Hepatocyte (in vitro differentiated cells): ENCODE data around the gene MBOAT2. TPM values are rescaled to one million over a fixed set of nuclear protein-coding genes. Genes with fewer than 3 reads are reported as not detected.

Experiments
- DNase-seq: peaks from one replicate; pipeline ENCODE4 v3.0.0-alpha.2; 2016; ENCODE audit warnings: low spot score
- H2AFZ ChIP-seq: fragments of 200-600 bp; sonication (generic); 2 replicates; pipeline ENCODE4 v1.6.0; 2016; ENCODE audit warnings: antibody characterized with exemption, mild to moderate bottlenecking
- H3K27ac ChIP-seq: fragments of 200-600 bp; sonication (generic); 2 replicates; pipeline ENCODE4 v1.5.1; 2016; ENCODE audit warnings: mild to moderate bottlenecking
- H3K27me3 ChIP-seq: fragments of 200-600 bp; sonication (generic); 2 replicates; pipeline ENCODE4 v1.6.1; 2016
- H3K36me3 ChIP-seq: fragments of 200-600 bp; sonication (generic); replicated peaks from 2 replicates; pipeline ENCODE4 v1.5.1; 2016; ENCODE audit warnings: low read depth; ENCODE audit not compliant: insufficient read depth
- H3K4me1 ChIP-seq: fragments of 200-600 bp; sonication (generic); 2 replicates; pipeline ENCODE4 v1.5.1; 2016; ENCODE audit warnings: mild to moderate bottlenecking, moderate library complexity; ENCODE audit not compliant: insufficient read depth
- H3K4me2 ChIP-seq: fragments of 200-600 bp; sonication (generic); 2 replicates; pipeline ENCODE4 v1.6.0; 2016
- H3K4me3 ChIP-seq: fragments of 200-600 bp; sonication (generic); 2 replicates; pipeline ENCODE4 v1.5.1; 2016; ENCODE audit warnings: mild to moderate bottlenecking
- H3K79me2 ChIP-seq: fragments of 200-600 bp; sonication (generic); 2 replicates; pipeline ENCODE4 v1.6.0; 2017; ENCODE audit warnings: mild to moderate bottlenecking
- H3K9me2 ChIP-seq: fragments of 200-600 bp; sonication (generic); replicated peaks from 2 replicates; pipeline ENCODE4 v1.6.0; 2017; ENCODE audit warnings: mild to moderate bottlenecking; ENCODE audit not compliant: insufficient read depth
- H3K9me3 ChIP-seq: fragments of 200-600 bp; sonication (generic); 2 replicates; pipeline ENCODE4 v1.5.1; 2016; ENCODE audit warnings: low read depth, mild to moderate bottlenecking
- H4K20me1 ChIP-seq: fragments of 200-600 bp; sonication (generic); 2 replicates; pipeline ENCODE4 v1.6.0; 2016; ENCODE audit warnings: mild to moderate bottlenecking; ENCODE audit not compliant: insufficient read depth, poor library complexity, severe bottlenecking
- CTCF ChIP-seq: fragments of 200-600 bp; sonication (generic); IDR thresholded peaks from 2 replicates; pipeline ENCODE4 v1.5.1; 2016; ENCODE audit warnings: antibody characterized with exemption, mild to moderate bottlenecking; ENCODE audit not compliant: poor library complexity
- EZH2 ChIP-seq: fragments of 200-600 bp; sonication (generic); IDR thresholded peaks from 2 replicates; pipeline ENCODE4 v1.6.1; 2016; ENCODE audit warnings: antibody characterized with exemption, mild to moderate bottlenecking, borderline replicate concordance
- EZH2phosphoT487 ChIP-seq: fragments of 200-600 bp; sonication (generic); IDR thresholded peaks from one replicate; pipeline ENCODE4 v1.6.1; 2018; ENCODE audit warnings: antibody characterized with exemption, mild to moderate bottlenecking, low read depth, moderate library complexity; ENCODE audit not compliant: unreplicated experiment, severe bottlenecking
- WGBS: methylation state at CpG from one replicate; pipeline ENCODE4 v1.1.6; 2016; ENCODE audit warnings: low lambda C conversion rate; ENCODE audit errors: missing lambda C conversion rate; 5-methylcytosine and 5-hydroxymethylcytosine counted together
- polyA plus RNA-seq: library from polyadenylated mRNA; unstranded; fragments of >200 nt; fragmentation: Nextera tagmentation; extraction: Ambion mirVana; gene quantifications from 2 replicates; pipeline ENCODE4 v1.2.1, GENCODE V29; 2016
- total RNA-seq: library from RNA; depleted of rRNA; stranded (reverse); fragments of >200 nt; gene quantifications from 2 replicates; pipeline ENCODE4 v1.2.3, GENCODE V29; 2014

The MBOAT2 gene
- total and polyA plus RNA-seq, 2 experiments from 2014 or later = 22.8 to 35.2 TPM

GRCh38 chr2:9001778-9002177 is 1.7 kb downstream of the MBOAT2 start:
- Histone ChIP-seq H3K9me3 (no peaks in the 10 kb centered on the region), H2AFZ (no peak overlapping the region), H3K36me3 (no peaks in the 10 kb centered on the region), H3K27me3 (no peaks in the 10 kb centered on the region), H3K4me1 (no peaks in the 10 kb centered on the region), H3K4me2 (peak overlapping the region; percentile 93), H4K20me1 (no peaks in the 10 kb centered on the region), H3K4me3 (no peak overlapping the region), H3K9me2 (no peaks in the 10 kb centered on the region), H3K79me2 (peaks cover 63% of the 10 kb centered on the region), H3K27ac (no peak overlapping the region)
- WGBS = 85% methylated on average over 8 of the region's 8 CpGs
- TF ChIP-seq EZH2phosphoT487 = no peak
- TF ChIP-seq CTCF = no peak
- TF ChIP-seq EZH2 = no peak
- DNase-seq = no peak

- peaks cover 68% of the 10 kb centered on the region for H3K79me2 ChIP-seq
- H3K4me2 ChIP-seq = no peak overlapping the region
- H3K9me2 ChIP-seq = no peaks in the 10 kb centered on the region
- H3K4me3 ChIP-seq = no peak overlapping the region
- no peak for DNase-seq
- H4K20me1 ChIP-seq = no peaks in the 10 kb centered on the region
- TF ChIP-seq CTCF = no peak
- no peak for TF ChIP-seq EZH2phosphoT487
- no peak for TF ChIP-seq EZH2
- no peaks in the 10 kb centered on the region for H3K4me1 ChIP-seq
- no peaks in the 10 kb centered on the region for H3K9me3 ChIP-seq
- 76% methylated on average over 5 of the region's 5 CpGs for WGBS
- H2AFZ ChIP-seq = no peak overlapping the region
- H3K27ac ChIP-seq = no peak overlapping the region
- H3K36me3 ChIP-seq = no peaks in the 10 kb centered on the region
- no peaks in the 10 kb centered on the region for H3K27me3 ChIP-seq
These were observed 2.3 kb downstream of the MBOAT2 start for GRCh38 chr2:9001229-9001628.

- H4K20me1 ChIP-seq = no peaks in the 10 kb centered on the region
- no peak overlapping the region for H2AFZ ChIP-seq
- no peak for DNase-seq
- 97% methylated on average over 3 of the region's 3 CpGs for WGBS
- no peak overlapping the region for H3K4me2 ChIP-seq
- H3K9me2 ChIP-seq = no peaks in the 10 kb centered on the region
- peaks cover 76% of the 10 kb centered on the region for H3K79me2 ChIP-seq
- H3K4me3 ChIP-seq = no peak overlapping the region
- H3K4me1 ChIP-seq = no peaks in the 10 kb centered on the region
- H3K9me3 ChIP-seq = no peaks in the 10 kb centered on the region
- no peak overlapping the region for H3K27ac ChIP-seq
- H3K27me3 ChIP-seq = no peaks in the 10 kb centered on the region
- no peaks in the 10 kb centered on the region for H3K36me3 ChIP-seq
- TF ChIP-seq EZH2 = no peak
- no peak for TF ChIP-seq EZH2phosphoT487
- no peak for TF ChIP-seq CTCF
These were observed 3.0 kb downstream of the MBOAT2 start for GRCh38 chr2:9000442-9000841.

GRCh38 chr2:8999797-9000196 is 3.7 kb downstream of the MBOAT2 start:
- no peak overlapping the region for H2AFZ ChIP-seq
- 66% methylated on average over 1 of the region's 1 CpG for WGBS
- no peaks in the 10 kb centered on the region for H3K9me2 ChIP-seq
- TF ChIP-seq EZH2phosphoT487 = no peak
- TF ChIP-seq EZH2 = no peak
- TF ChIP-seq CTCF = no peak
- H3K4me1 ChIP-seq = no peaks in the 10 kb centered on the region
- no peaks in the 10 kb centered on the region for H3K27me3 ChIP-seq
- H3K36me3 ChIP-seq = no peaks in the 10 kb centered on the region
- H3K79me2 ChIP-seq = peaks cover 79% of the 10 kb centered on the region
- H3K27ac ChIP-seq = peak overlapping the region; percentile 11
- H4K20me1 ChIP-seq = no peaks in the 10 kb centered on the region
- no peak overlapping the region for H3K4me2 ChIP-seq
- DNase-seq = no peak
- H3K9me3 ChIP-seq = no peaks in the 10 kb centered on the region
- H3K4me3 ChIP-seq = no peak overlapping the region
